ENCODE measurements around the gene DNAH1. TPM values are rescaled to one million over a fixed set of nuclear protein-coding genes. Genes with fewer than 3 reads are reported as not detected.

Gene DNAH1
- polyA plus RNA-seq, 1 donor (not counting 4 experiments of a cell fraction or from before 2014, with no cell fraction given): 0.33 TPM

DNA sequence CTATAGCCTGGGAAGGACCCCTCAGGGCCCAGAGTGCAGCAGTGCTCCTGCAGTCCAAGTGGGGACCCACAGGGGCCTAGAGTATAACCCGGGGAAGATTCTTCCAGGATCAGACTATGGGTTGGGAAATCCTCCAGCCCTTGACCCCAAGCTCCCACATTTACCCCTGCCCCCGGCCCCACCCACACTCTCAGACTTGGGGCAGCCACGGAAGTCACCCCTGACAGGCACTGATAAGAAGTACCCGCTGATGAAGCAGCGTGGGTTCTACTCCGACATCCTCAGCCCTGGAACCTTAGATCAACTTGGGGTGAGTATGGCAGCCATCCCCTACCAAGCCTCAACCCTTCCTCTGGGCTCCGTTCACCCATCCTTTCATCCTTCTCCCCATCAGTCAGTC lies 6.3 kb downstream of the DNAH1 start:
- H3K4me2 ChIP-seq (ENCODE audit: control insufficient read depth, extremely low read depth, insufficient read depth, low read depth, low read length): no peak overlapping the region
- FAIRE-seq: no peak

GRCh38 chr3:52323526-52324295 lies 7.6 kb downstream of the DNAH1 start:
- no peak overlapping the region for H3K4me2 ChIP-seq (ENCODE audit: control insufficient read depth, extremely low read depth, insufficient read depth, low read depth, low read length)
- peaks cover 2% of the 10 kb centered on the region for H3K27me3 ChIP-seq (ENCODE audit: control insufficient read depth, extremely low read depth, insufficient read depth, low read length)
- no peak overlapping the region for H2AFZ ChIP-seq (ENCODE audit: control insufficient read depth, low read length)
- no peaks in the 10 kb centered on the region for H3K9me1 ChIP-seq (ENCODE audit: control insufficient read depth, extremely low read depth, insufficient read depth, low read length)
- DNase-seq (ENCODE audit: low read depth, low spot score): no peak
- no peak overlapping the region for H3K4me3 ChIP-seq (ENCODE audit: control insufficient read depth in 2 of 3, extremely low read depth in 1 of 3, insufficient read depth in 2 of 3, low read depth in 1 of 3, low read length in 3 of 3)
- no peaks in the 10 kb centered on the region for H3K36me3 ChIP-seq (ENCODE audit: control insufficient read depth in 2 of 2, extremely low read depth in 1 of 2, insufficient read depth in 2 of 2, low read length in 2 of 2)
- peaks cover 5% of the 10 kb centered on the region for H3K4me1 ChIP-seq (ENCODE audit: control insufficient read depth, extremely low read depth, insufficient read depth, low read length)
- no peaks in the 10 kb centered on the region for H4K20me1 ChIP-seq (ENCODE audit: control insufficient read depth, extremely low read depth, insufficient read depth, low read length)
- dilution Hi-C loops (cut with MboI; ENCODE audit: extremely low pct_ligation_motif_present, low sequenced_read_pairs): no loop called here
- H3K79me2 ChIP-seq (ENCODE audit: control insufficient read depth, insufficient read depth, low read length): no peaks in the 10 kb centered on the region
- no peak overlapping the region for H3K27ac ChIP-seq (ENCODE audit: control insufficient read depth, insufficient read depth, low read length)
- FAIRE-seq: no peak
- no peak overlapping the region for H3K9ac ChIP-seq (ENCODE audit: control insufficient read depth, extremely low read depth, insufficient read depth, low read length)
- TF ChIP-seq, protein P1, sequence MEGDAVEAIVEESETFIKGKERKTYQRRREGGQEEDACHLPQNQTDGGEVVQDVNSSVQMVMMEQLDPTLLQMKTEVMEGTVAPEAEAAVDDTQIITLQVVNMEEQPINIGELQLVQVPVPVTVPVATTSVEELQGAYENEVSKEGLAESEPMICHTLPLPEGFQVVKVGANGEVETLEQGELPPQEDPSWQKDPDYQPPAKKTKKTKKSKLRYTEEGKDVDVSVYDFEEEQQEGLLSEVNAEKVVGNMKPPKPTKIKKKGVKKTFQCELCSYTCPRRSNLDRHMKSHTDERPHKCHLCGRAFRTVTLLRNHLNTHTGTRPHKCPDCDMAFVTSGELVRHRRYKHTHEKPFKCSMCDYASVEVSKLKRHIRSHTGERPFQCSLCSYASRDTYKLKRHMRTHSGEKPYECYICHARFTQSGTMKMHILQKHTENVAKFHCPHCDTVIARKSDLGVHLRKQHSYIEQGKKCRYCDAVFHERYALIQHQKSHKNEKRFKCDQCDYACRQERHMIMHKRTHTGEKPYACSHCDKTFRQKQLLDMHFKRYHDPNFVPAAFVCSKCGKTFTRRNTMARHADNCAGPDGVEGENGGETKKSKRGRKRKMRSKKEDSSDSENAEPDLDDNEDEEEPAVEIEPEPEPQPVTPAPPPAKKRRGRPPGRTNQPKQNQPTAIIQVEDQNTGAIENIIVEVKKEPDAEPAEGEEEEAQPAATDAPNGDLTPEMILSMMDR (optimal IDR thresholded peaks at IDR 0.05 in 1 of 3, IDR thresholded peaks at IDR 0.05 in 1 of 3, conservative IDR thresholded peaks at IDR 0.05 in 1 of 3; ENCODE audit: extremely low read depth in 1 of 3, insufficient read depth in 2 of 3, low read length in 3 of 3): no peak
- no peak for TF ChIP-seq EZH2 (IDR thresholded peaks at IDR 0.05; ENCODE audit: low read length)
- H3K9me3 ChIP-seq (ENCODE audit: control insufficient read depth, low read depth, low read length): no peaks in the 10 kb centered on the region

More for the DNA sequence above, 6.3 kb downstream of the DNAH1 start:
- no peaks in the 10 kb centered on the region for H4K20me1 ChIP-seq (ENCODE audit: control insufficient read depth, extremely low read depth, insufficient read depth, low read length)
- peaks cover 5% of the 10 kb centered on the region for H3K4me1 ChIP-seq (ENCODE audit: control insufficient read depth, extremely low read depth, insufficient read depth, low read length)
- no peaks in the 10 kb centered on the region for H3K36me3 ChIP-seq (ENCODE audit: control insufficient read depth in 2 of 2, extremely low read depth in 1 of 2, insufficient read depth in 2 of 2, low read length in 2 of 2)
- no peak overlapping the region for H3K9ac ChIP-seq (ENCODE audit: control insufficient read depth, extremely low read depth, insufficient read depth, low read length)
- no peak overlapping the region for H2AFZ ChIP-seq (ENCODE audit: control insufficient read depth, low read length)
- H3K9me3 ChIP-seq (ENCODE audit: control insufficient read depth, low read depth, low read length): no peaks in the 10 kb centered on the region
- H3K4me3 ChIP-seq (ENCODE audit: control insufficient read depth in 2 of 3, extremely low read depth in 1 of 3, insufficient read depth in 2 of 3, low read depth in 1 of 3, low read length in 3 of 3): no peak overlapping the region
- dilution Hi-C loops (cut with MboI; ENCODE audit: extremely low pct_ligation_motif_present, low sequenced_read_pairs): no loop called here
- no peaks in the 10 kb centered on the region for H3K79me2 ChIP-seq (ENCODE audit: control insufficient read depth, insufficient read depth, low read length)
- TF ChIP-seq, protein P1 (optimal IDR thresholded peaks at IDR 0.05 in 1 of 3, IDR thresholded peaks at IDR 0.05 in 1 of 3, conservative IDR thresholded peaks at IDR 0.05 in 1 of 3; ENCODE audit: extremely low read depth in 1 of 3, insufficient read depth in 2 of 3, low read length in 3 of 3): no peak
- no peak for TF ChIP-seq EZH2 (IDR thresholded peaks at IDR 0.05; ENCODE audit: low read length)
- H3K27me3 ChIP-seq (ENCODE audit: control insufficient read depth, extremely low read depth, insufficient read depth, low read length): peaks cover 8% of the 10 kb centered on the region
- no peak overlapping the region for H3K27ac ChIP-seq (ENCODE audit: control insufficient read depth, insufficient read depth, low read length)
- no peaks in the 10 kb centered on the region for H3K9me1 ChIP-seq (ENCODE audit: control insufficient read depth, extremely low read depth, insufficient read depth, low read length)
- no peak for DNase-seq (ENCODE audit: low read depth, low spot score)

All from keratinocyte (primary cell).